NT2/D1 (cell line): ENCODE measurements around the gene PHC1.

Source experiments
- SUZ12 ChIP-seq: IDR thresholded peaks from 2 replicates; pipeline ENCODE4 v1.6.1; 2011; ENCODE audit not compliant: insufficient read length, insufficient read depth; ENCODE audit errors: extremely low read depth
- YY1 ChIP-seq: IDR thresholded peaks from 2 replicates; pipeline ENCODE4 v1.6.1; 2011; ENCODE audit not compliant: insufficient read length, insufficient read depth

DNA sequence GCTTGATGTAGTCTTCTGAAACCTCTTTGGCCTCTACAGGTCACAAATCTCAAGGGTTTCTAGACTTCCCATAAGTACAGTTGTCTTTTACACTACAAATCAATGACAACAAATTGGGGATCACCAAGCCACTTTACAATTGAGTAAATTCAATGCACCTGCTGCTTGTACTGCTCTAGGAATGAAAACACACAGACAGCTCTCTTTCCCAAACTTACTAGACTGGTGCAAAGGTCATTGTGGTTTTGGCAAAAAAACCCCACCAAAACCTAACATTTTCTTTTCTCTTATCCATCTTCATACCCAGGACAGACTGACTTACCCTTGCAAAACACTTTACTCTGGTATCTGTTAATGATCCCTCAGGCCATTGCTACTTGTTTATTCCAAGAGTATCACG is 32.4 kb downstream of the PHC1 start:
- TF ChIP-seq YY1 = no peak
- TF ChIP-seq SUZ12 = no peak
